Testis (tissue), 2 donors: ENCODE results near the gene ARHGAP23.

Experiments
- CTCF ChIP-seq, 3 experiments: fragments of 450-650 bp in 2 of 3; fragments of 200-600 bp in 1 of 3; sonication (generic) in 1 of 3; IDR thresholded peaks; one replicate each; pipeline ENCODE4 v1.5.1; 2016 to 2019; ENCODE audit warnings: antibody characterized with exemption in 3 of 3, mild to moderate bottlenecking in 2 of 3, moderate library complexity in 1 of 3
- POLR2A ChIP-seq: fragments of 450-650 bp; IDR thresholded peaks from one replicate; pipeline ENCODE4 v1.6.1; 2017; ENCODE audit warnings: antibody characterized with exemption, mild to moderate bottlenecking, moderate library complexity

- TF ChIP-seq CTCF (IDR thresholded peaks at IDR 0.05) (no peak), POLR2A (no peak)
Measured at GRCh38 chr17:38464251-38464722, 36.0 kb downstream of the ARHGAP23 start.
